Spleen (tissue), 7 donors: Measurements from ENCODE around the gene CHST4.

Source experiments
- CTCF ChIP-seq, 11 experiments: fragments of 200-600 bp in 7 of 11; fragments of 450-650 bp in 4 of 11; sonication (generic) in 4 of 11; IDR thresholded peaks in 8 of 11; conservative IDR thresholded peaks in 3 of 11; 1 replicate in 7 of 11; 2 replicates in 4 of 11; pipeline versions ENCODE4 v1.4.0 to v1.8.0; 2016 to 2021; ENCODE audit warnings: antibody characterized with exemption in 11 of 11, inconsistent platforms in 4 of 11, mild to moderate bottlenecking in 1 of 11
- POLR2A ChIP-seq, 3 donors: fragments of 450-650 bp; IDR thresholded peaks; one replicate each; pipeline ENCODE4 v1.5.1; 2017; ENCODE audit warnings: antibody characterized with exemption in 3 of 3, mild to moderate bottlenecking in 1 of 3
- POLR2AphosphoS5 ChIP-seq, 3 donors: sonication (generic); formaldehyde crosslinking; IDR thresholded peaks; one replicate each; pipeline ENCODE4 v1.5.1; 2017; ENCODE audit warnings: antibody characterized with exemption in 3 of 3
- donor health status: DM: no; HTN: no; CAD: no; lungs with moderate emphysema.
- donor health status: DM: no; HTN: no; CAD: no.
- donor health status: DM: no; HTN: no; CAD: no.

GRCh38 chr16:71576971-71577370 lies 50.7 kb downstream of the CHST4 start, which contains the start of gene TAT:
- TF ChIP-seq CTCF (IDR thresholded peaks at IDR 0.05 in 8 of 11, conservative IDR thresholded peaks at IDR 0.05 in 3 of 11), result no peak
- no peak for TF ChIP-seq POLR2A (IDR thresholded peaks at IDR 0.05)
- no peak for TF ChIP-seq POLR2AphosphoS5 (IDR thresholded peaks at IDR 0.05)
